Neural cell (in vitro differentiated cells): Measurements from ENCODE around the gene SLC11A1. TPM values are rescaled to one million over a fixed set of nuclear protein-coding genes. Genes with fewer than 3 reads are reported as not detected.

Experiments
- H2AFZ ChIP-seq: fragments of 200-600, 300-800 bp; sonication (generic), shearing (Covaris generic); 2 replicates; pipeline ENCODE4 v1.6.0; 2014; ENCODE audit warnings: low read depth, mild to moderate bottlenecking, antibody characterized with exemption, low read length, moderate library complexity
- H3F3A ChIP-seq: fragments of 200-600 bp; shearing (Covaris generic); 2 replicates; pipeline ENCODE4 v1.6.1; 2016; ENCODE audit warnings: mild to moderate bottlenecking, moderate library complexity, mixed read lengths, antibody characterized with exemption, low read length; ENCODE audit not compliant: insufficient read depth, poor library complexity, severe bottlenecking
- H3K27ac ChIP-seq: fragments of 200-600, 300-800 bp; sonication (generic), shearing (Covaris generic); 2 replicates; pipeline ENCODE4 v1.5.1; 2014; ENCODE audit warnings: mild to moderate bottlenecking, low read length, moderate library complexity
- H3K27me3 ChIP-seq: fragments of 300-800, 200-600 bp; sonication (generic), shearing (Covaris generic); 2 replicates; pipeline ENCODE4 v1.6.0; 2014; ENCODE audit warnings: mild to moderate bottlenecking, low read depth, low read length, moderate library complexity; ENCODE audit not compliant: insufficient read depth
- H3K36me3 ChIP-seq: fragments of 300-800, 200-600 bp; sonication (generic), shearing (Covaris generic); 2 replicates; pipeline ENCODE4 v1.5.1; 2014; ENCODE audit warnings: mild to moderate bottlenecking, antibody characterized with exemption, low read length, moderate library complexity; ENCODE audit not compliant: insufficient read depth
- H3K4me2 ChIP-seq: fragments of 300-800, 200-600 bp; sonication (generic), shearing (Covaris generic); 2 replicates; pipeline ENCODE4 v1.6.0; 2014; ENCODE audit warnings: mild to moderate bottlenecking, low read length
- H3K4me3 ChIP-seq: fragments of 300-800, 200-600 bp; sonication (generic), shearing (Covaris generic); 2 replicates; pipeline ENCODE4 v1.5.1; 2014; ENCODE audit warnings: mild to moderate bottlenecking, low read length, moderate library complexity
- H3K79me2 ChIP-seq: fragments of 200-600 bp; shearing (Covaris generic); replicated peaks from 2 replicates; pipeline ENCODE4 v1.6.0; 2014; ENCODE audit warnings: mild to moderate bottlenecking, low read length, moderate library complexity; ENCODE audit not compliant: insufficient read depth
- H3K9ac ChIP-seq: fragments of 300-800, 200-600 bp; sonication (generic), shearing (Covaris generic); 2 replicates; pipeline ENCODE4 v1.6.1; 2016; ENCODE audit warnings: mild to moderate bottlenecking, low read length, mixed read lengths
- H3K9me2 ChIP-seq: fragments of 200-600 bp; shearing (Covaris generic); 2 replicates; pipeline ENCODE4 v1.6.1; 2016; ENCODE audit warnings: mild to moderate bottlenecking, low read length, mixed read lengths; ENCODE audit not compliant: insufficient read depth
- H3K9me3 ChIP-seq: fragments of 200-600, 300-800 bp; sonication (generic), shearing (Covaris generic); 2 replicates; pipeline ENCODE4 v1.6.1; 2016; ENCODE audit warnings: mild to moderate bottlenecking, mixed run types, low read length, moderate library complexity, mixed read lengths
- H4K20me1 ChIP-seq: fragments of 200-600 bp; shearing (Covaris generic); 2 replicates; pipeline ENCODE4 v1.6.1; 2016; ENCODE audit warnings: mild to moderate bottlenecking, mixed run types; ENCODE audit not compliant: insufficient read depth
- EP300 ChIP-seq: fragments of 450-650 bp; conservative IDR thresholded peaks from 2 replicates; pipeline ENCODE4 v1.6.1; 2014; ENCODE audit warnings: antibody characterized with exemption, mild to moderate bottlenecking, moderate library complexity; ENCODE audit not compliant: poor library complexity, severe bottlenecking
- EZH2 ChIP-seq: fragments of 200-600, 300-800 bp; shearing (Covaris generic), sonication (generic); IDR thresholded peaks from 2 replicates; pipeline ENCODE4 v1.6.1; 2014; ENCODE audit warnings: antibody characterized with exemption, low read length, borderline replicate concordance, mild to moderate bottlenecking; ENCODE audit not compliant: insufficient read depth, poor library complexity, severe bottlenecking
- MXI1 ChIP-seq: fragments of 450-650 bp; conservative IDR thresholded peaks from 2 replicates; pipeline ENCODE4 v1.6.1; 2014; ENCODE audit warnings: antibody characterized with exemption, mild to moderate bottlenecking; ENCODE audit not compliant: poor library complexity, severe bottlenecking
- POLR2AphosphoS5 ChIP-seq: IDR thresholded peaks from 2 replicates; pipeline ENCODE4 v1.6.1; 2012
- RAD21 ChIP-seq: fragments of 450-650 bp; conservative IDR thresholded peaks from 2 replicates; pipeline ENCODE4 v1.6.1; 2014; ENCODE audit warnings: antibody characterized with exemption, mild to moderate bottlenecking, moderate library complexity
- SMC3 ChIP-seq: fragments of 450-650 bp; conservative IDR thresholded peaks from 2 replicates; pipeline ENCODE4 v1.6.1; 2014; ENCODE audit warnings: antibody characterized with exemption, mild to moderate bottlenecking, moderate library complexity; ENCODE audit not compliant: poor library complexity
- TAF1 ChIP-seq: IDR thresholded peaks from 2 replicates; pipeline ENCODE4 v1.6.1; 2012; ENCODE audit warnings: low read depth
- polyA plus RNA-seq: library from polyadenylated mRNA; depleted of rRNA; stranded (reverse); fragments of >200 nt; gene quantifications from 2 replicates; pipeline ENCODE4 v1.2.3, GENCODE V29; 2014
- TF ChIP-seq, protein P1 (sequence below): IDR thresholded peaks from 2 replicates; pipeline ENCODE4 v1.6.1; 2012; ENCODE audit warnings: borderline replicate concordance
- TF ChIP-seq, protein P2 (sequence below): fragments of 450-650 bp; IDR thresholded peaks from 2 replicates; pipeline ENCODE4 v1.5.1; 2014; ENCODE audit warnings: antibody characterized with exemption, mild to moderate bottlenecking, moderate library complexity; ENCODE audit not compliant: poor library complexity, severe bottlenecking

Gene SLC11A1
- polyA plus RNA-seq, 1 donor from 2014 or later: not detected

DNA sequence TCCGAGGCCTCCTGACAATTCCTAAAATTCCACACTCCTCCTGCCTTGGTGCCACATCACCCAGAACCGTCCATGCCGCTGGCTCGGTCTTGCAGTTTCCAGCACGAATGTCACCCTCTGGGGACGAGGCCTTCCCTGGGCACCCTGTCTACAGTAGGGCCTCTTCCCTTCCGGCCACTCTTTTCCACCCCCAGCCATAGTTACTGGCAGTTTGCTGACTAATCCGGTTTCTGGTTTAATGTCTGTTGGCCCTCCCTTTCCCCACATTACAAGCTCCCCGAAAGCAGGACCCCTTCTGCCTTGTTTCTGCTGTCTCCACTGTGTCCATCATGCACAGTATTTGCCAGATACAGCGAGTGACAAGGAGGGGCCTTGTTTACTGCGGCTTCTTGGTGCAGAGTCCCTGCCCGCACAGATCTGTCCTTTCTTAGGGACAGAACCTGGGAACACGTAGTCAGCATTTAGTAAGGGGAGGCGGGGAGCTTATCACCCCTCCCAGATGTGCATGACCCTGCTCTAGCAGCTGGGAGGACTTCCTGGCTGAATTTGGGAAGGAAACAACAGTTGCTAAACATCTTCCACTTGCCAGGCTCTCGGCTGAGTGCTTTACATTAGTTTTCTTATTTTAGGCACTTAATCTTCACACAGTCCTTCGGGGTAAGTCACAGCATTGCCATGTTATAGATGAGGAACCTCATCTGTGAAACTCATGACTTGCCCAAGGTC lies 49.0 kb upstream of the SLC11A1 start:
- H3K4me3 ChIP-seq: no peak overlapping the region
- no peaks in the 10 kb centered on the region for H3K36me3 ChIP-seq
- H2AFZ ChIP-seq: no peak overlapping the region
- no peaks in the 10 kb centered on the region for H3K9me3 ChIP-seq
- no peaks in the 10 kb centered on the region for H3F3A ChIP-seq
- TF ChIP-seq, protein P1, sequence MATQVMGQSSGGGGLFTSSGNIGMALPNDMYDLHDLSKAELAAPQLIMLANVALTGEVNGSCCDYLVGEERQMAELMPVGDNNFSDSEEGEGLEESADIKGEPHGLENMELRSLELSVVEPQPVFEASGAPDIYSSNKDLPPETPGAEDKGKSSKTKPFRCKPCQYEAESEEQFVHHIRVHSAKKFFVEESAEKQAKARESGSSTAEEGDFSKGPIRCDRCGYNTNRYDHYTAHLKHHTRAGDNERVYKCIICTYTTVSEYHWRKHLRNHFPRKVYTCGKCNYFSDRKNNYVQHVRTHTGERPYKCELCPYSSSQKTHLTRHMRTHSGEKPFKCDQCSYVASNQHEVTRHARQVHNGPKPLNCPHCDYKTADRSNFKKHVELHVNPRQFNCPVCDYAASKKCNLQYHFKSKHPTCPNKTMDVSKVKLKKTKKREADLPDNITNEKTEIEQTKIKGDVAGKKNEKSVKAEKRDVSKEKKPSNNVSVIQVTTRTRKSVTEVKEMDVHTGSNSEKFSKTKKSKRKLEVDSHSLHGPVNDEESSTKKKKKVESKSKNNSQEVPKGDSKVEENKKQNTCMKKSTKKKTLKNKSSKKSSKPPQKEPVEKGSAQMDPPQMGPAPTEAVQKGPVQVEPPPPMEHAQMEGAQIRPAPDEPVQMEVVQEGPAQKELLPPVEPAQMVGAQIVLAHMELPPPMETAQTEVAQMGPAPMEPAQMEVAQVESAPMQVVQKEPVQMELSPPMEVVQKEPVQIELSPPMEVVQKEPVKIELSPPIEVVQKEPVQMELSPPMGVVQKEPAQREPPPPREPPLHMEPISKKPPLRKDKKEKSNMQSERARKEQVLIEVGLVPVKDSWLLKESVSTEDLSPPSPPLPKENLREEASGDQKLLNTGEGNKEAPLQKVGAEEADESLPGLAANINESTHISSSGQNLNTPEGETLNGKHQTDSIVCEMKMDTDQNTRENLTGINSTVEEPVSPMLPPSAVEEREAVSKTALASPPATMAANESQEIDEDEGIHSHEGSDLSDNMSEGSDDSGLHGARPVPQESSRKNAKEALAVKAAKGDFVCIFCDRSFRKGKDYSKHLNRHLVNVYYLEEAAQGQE: no peak
- TF ChIP-seq EP300: no peak
- TF ChIP-seq, protein P2, sequence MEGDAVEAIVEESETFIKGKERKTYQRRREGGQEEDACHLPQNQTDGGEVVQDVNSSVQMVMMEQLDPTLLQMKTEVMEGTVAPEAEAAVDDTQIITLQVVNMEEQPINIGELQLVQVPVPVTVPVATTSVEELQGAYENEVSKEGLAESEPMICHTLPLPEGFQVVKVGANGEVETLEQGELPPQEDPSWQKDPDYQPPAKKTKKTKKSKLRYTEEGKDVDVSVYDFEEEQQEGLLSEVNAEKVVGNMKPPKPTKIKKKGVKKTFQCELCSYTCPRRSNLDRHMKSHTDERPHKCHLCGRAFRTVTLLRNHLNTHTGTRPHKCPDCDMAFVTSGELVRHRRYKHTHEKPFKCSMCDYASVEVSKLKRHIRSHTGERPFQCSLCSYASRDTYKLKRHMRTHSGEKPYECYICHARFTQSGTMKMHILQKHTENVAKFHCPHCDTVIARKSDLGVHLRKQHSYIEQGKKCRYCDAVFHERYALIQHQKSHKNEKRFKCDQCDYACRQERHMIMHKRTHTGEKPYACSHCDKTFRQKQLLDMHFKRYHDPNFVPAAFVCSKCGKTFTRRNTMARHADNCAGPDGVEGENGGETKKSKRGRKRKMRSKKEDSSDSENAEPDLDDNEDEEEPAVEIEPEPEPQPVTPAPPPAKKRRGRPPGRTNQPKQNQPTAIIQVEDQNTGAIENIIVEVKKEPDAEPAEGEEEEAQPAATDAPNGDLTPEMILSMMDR: no peak
- TF ChIP-seq SMC3: no peak
- TF ChIP-seq POLR2AphosphoS5: no peak
- no peaks in the 10 kb centered on the region for H3K9me2 ChIP-seq
- no peaks in the 10 kb centered on the region for H3K27me3 ChIP-seq
- no peak overlapping the region for H3K27ac ChIP-seq
- H3K4me2 ChIP-seq: no peak overlapping the region
- no peak overlapping the region for H3K9ac ChIP-seq
- no peaks in the 10 kb centered on the region for H4K20me1 ChIP-seq
- H3K79me2 ChIP-seq: no peaks in the 10 kb centered on the region

DNA sequence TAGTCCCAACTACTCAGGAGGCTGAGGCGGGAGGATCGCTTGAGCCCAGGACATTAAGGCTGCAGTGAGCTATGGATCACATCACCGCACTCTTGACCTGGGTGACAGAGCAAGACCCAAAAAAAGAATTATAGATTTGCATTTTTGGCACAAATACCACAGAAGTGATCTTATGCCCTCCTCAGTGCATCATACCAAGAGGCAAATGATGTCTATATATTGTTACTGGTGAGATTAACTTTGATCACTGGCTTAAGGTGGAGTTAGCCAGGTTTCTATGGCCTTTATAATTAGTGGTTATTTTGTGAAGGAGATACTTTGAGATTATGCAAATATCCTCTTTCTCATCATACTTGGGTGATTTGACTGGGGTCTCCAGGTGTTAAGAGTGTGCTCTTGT lies 47.5 kb upstream of the SLC11A1 start:
- H3K27ac ChIP-seq: no peak overlapping the region
- H3K9ac ChIP-seq: no peak overlapping the region
- H3K27me3 ChIP-seq: no peaks in the 10 kb centered on the region
- no peaks in the 10 kb centered on the region for H3K36me3 ChIP-seq
- TF ChIP-seq EZH2 (no peak), RAD21 (no peak), MXI1 (no peak), TAF1 (no peak), POLR2AphosphoS5 (no peak), SMC3 (no peak), EP300 (no peak)
- TF ChIP-seq, protein P2: no peak
- TF ChIP-seq, protein P1: no peak
- no peak overlapping the region for H3K4me3 ChIP-seq
- H3K9me3 ChIP-seq: no peaks in the 10 kb centered on the region
- no peaks in the 10 kb centered on the region for H3F3A ChIP-seq
- no peaks in the 10 kb centered on the region for H4K20me1 ChIP-seq
- no peak overlapping the region for H3K4me2 ChIP-seq
- no peaks in the 10 kb centered on the region for H3K9me2 ChIP-seq
- H2AFZ ChIP-seq: no peak overlapping the region
- H3K79me2 ChIP-seq: no peaks in the 10 kb centered on the region
